HepG2 (cell line): ENCODE results near the gene FAM83C. TPM values are rescaled to one million over a fixed set of nuclear protein-coding genes. Genes with fewer than 3 reads are reported as not detected.

Experiments
- ATM ChIP-seq: fragments of 450-650 bp; IDR thresholded peaks from 2 replicates; pipeline ENCODE4 v1.7.1; 2017; ENCODE audit warnings: mild to moderate bottlenecking, borderline replicate concordance
- KLF11 ChIP-seq: IDR thresholded peaks from 2 replicates; pipeline ENCODE4 v1.6.1; 2016; ENCODE audit warnings: missing compliant biosample characterization
- MTERF4 ChIP-seq: sonication (generic); formaldehyde crosslinking; IDR thresholded peaks from 2 replicates; pipeline ENCODE4 v1.8.0; 2023; ENCODE audit warnings: mild to moderate bottlenecking, missing genetic modification reagents
- MXD1 ChIP-seq: sonication (generic); formaldehyde crosslinking; IDR thresholded peaks from 2 replicates; pipeline ENCODE4 v1.4.0; 2020; ENCODE audit warnings: mild to moderate bottlenecking, missing genetic modification reagents
- MYNN ChIP-seq: sonication (generic); formaldehyde crosslinking; IDR thresholded peaks from 2 replicates; pipeline ENCODE4 v1.4.0; 2020; ENCODE audit warnings: mild to moderate bottlenecking, low read depth, missing genetic modification reagents
- MYPOP ChIP-seq: sonication (generic); formaldehyde crosslinking; IDR thresholded peaks from 2 replicates; pipeline ENCODE4 v1.8.1; 2023; ENCODE audit warnings: mild to moderate bottlenecking, moderate library complexity, missing genetic modification reagents
- POLR2AphosphoS5 ChIP-seq: IDR thresholded peaks from 2 replicates; pipeline ENCODE4 v1.6.1; 2012; ENCODE audit warnings: low read depth, low read length
- PRPF4 ChIP-seq: fragments of 200-400 bp; formaldehyde crosslinking; IDR thresholded peaks from 2 replicates; pipeline ENCODE4 v1.6.1; 2016; ENCODE audit warnings: low read length, low read depth; ENCODE audit not compliant: poor library complexity, severe bottlenecking
- RFX5 ChIP-seq: IDR thresholded peaks from 2 replicates; pipeline ENCODE4 v1.6.1; 2011; ENCODE audit warnings: low read depth, low read length, improper control_type of control experiment
- ZBTB7B ChIP-seq: sonication (generic); formaldehyde crosslinking; IDR thresholded peaks from 2 replicates; pipeline ENCODE4 v1.4.0; 2020; ENCODE audit warnings: missing genetic modification reagents
- ZNF253 ChIP-seq: sonication (generic); formaldehyde crosslinking; IDR thresholded peaks from 2 replicates; pipeline ENCODE4 v1.8.0; 2022; ENCODE audit warnings: mild to moderate bottlenecking, missing genetic modification reagents, borderline replicate concordance
- ZNF263 ChIP-seq: sonication (generic); formaldehyde crosslinking; IDR thresholded peaks from 2 replicates; pipeline ENCODE4 v1.4.0; 2020; ENCODE audit warnings: missing genetic modification reagents
- ZNF296 ChIP-seq: sonication (generic); formaldehyde crosslinking; conservative IDR thresholded peaks from 2 replicates; pipeline ENCODE4 v1.5.0; 2020; ENCODE audit warnings: mild to moderate bottlenecking, missing genetic modification reagents
- ZNF382 ChIP-seq: sonication (generic); formaldehyde crosslinking; IDR thresholded peaks from 2 replicates; pipeline ENCODE4 v1.5.0; 2020; ENCODE audit warnings: missing genetic modification reagents, mild to moderate bottlenecking, borderline replicate concordance
- ZNF407 ChIP-seq: sonication (generic); formaldehyde crosslinking; IDR thresholded peaks from one replicate; pipeline ENCODE4 v1.5.1; 2020; ENCODE audit warnings: mild to moderate bottlenecking, missing genetic modification reagents; ENCODE audit errors: not compliant biosample characterization
- ZNF616 ChIP-seq: sonication (generic); formaldehyde crosslinking; IDR thresholded peaks from 2 replicates; pipeline ENCODE4 v1.5.0; 2020; ENCODE audit warnings: low read depth, mild to moderate bottlenecking, missing genetic modification reagents
- ZNF749 ChIP-seq: sonication (generic); formaldehyde crosslinking; IDR thresholded peaks from 2 replicates; pipeline ENCODE4 v1.8.0; 2022; ENCODE audit warnings: mild to moderate bottlenecking, missing genetic modification reagents, moderate library complexity, borderline replicate concordance
- polyA plus RNA-seq, 8 experiments: library from polyadenylated mRNA; depleted of rRNA in 3 of 8; stranded (reverse) in 7 of 8; unstranded in 1 of 8; fragments of >200 nt; fragmentation: Illumina TruSeq in 4 of 8; extraction: Trizol in 4 of 8; gene quantifications; 2 replicates each; pipeline versions ENCODE4 v1.2.1 to v1.2.3, GENCODE V29; 2011 to 2016; ENCODE audit warnings: low read depth in 4 of 8, missing spikeins in 1 of 8, mixed read lengths in 1 of 8; ENCODE audit not compliant: insufficient read depth in 1 of 8
- total RNA-seq, 5 experiments: library from RNA; depleted of rRNA; stranded (reverse); fragments of >200 nt; fragmentation: Illumina TruSeq; extraction: Trizol; gene quantifications; 2 replicates each; pipeline ENCODE4 v1.2.3, GENCODE V29; 2016; ENCODE audit warnings: low read depth in 1 of 5

The FAM83C gene
- total and polyA plus RNA-seq, 2 of the 13 experiments (the other 11 are each of a cell fraction or from before 2014, with no cell fraction given): 0.04 TPM; not detected in 1

- TF ChIP-seq ZNF407 (no peak), ATM (no peak), ZNF263 (CRISPR knock-in tag) (no peak), MYNN (CRISPR knock-in tag) (no peak), MTERF4 (CRISPR knock-in tag) (no peak), RFX5 (no peak), KLF11 (CRISPR knock-in tag) (peak; percentile 66), ZNF382 (CRISPR knock-in tag) (no peak), MXD1 (CRISPR knock-in tag) (no peak), ZNF616 (no peak), MYPOP (CRISPR knock-in tag) (peak; percentile 82; the same call in 1 of the 2 replicates), ZBTB7B (CRISPR knock-in tag) (peak; percentile 74; the same call in 1 of the 2 replicates), ZNF749 (CRISPR knock-in tag) (0 out of 2 replicates have a peak, but pooled peaks have one; percentile 82), ZNF296 (no peak), PRPF4 (no peak), POLR2AphosphoS5 (no peak), ZNF253 (no peak)
These were observed 35.1 kb upstream of the FAM83C start (continued) for GRCh38 chr20:35327074-35327976.
